ENCODE measurements around the gene DCST1.

DNA sequence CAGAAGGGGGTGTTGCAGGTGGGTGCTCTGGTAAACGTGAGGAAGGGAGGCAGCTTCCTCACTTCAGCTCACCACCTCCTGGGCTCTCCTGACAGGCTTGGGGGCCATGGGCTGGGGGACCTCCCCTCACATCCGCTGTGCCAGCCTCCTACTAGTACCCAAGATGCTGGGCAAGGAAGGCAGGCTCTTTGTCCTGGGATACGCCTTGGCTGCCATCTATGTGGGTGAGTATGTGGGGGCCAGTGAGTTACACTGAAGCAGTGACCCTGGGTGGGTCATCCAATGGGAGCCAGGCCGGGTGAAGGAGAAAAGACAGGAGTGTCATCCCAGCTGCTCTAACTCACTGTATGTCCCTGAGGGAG, 5.7 kb downstream of the DCST1 start:
- TF ChIP-seq GLIS3 (CRISPR knock-in tag; IDR thresholded peaks at IDR 0.05) = no peak
- no peak for TF ChIP-seq ISL1 (CRISPR knock-in tag; IDR thresholded peaks at IDR 0.05)
- TF ChIP-seq ZNF565 (CRISPR knock-in tag; conservative IDR thresholded peaks at IDR 0.05; ENCODE audit: low read depth) = no peak
- no peak for TF ChIP-seq SNAI2 (CRISPR knock-in tag; IDR thresholded peaks at IDR 0.05)
- TF ChIP-seq, protein P1, sequence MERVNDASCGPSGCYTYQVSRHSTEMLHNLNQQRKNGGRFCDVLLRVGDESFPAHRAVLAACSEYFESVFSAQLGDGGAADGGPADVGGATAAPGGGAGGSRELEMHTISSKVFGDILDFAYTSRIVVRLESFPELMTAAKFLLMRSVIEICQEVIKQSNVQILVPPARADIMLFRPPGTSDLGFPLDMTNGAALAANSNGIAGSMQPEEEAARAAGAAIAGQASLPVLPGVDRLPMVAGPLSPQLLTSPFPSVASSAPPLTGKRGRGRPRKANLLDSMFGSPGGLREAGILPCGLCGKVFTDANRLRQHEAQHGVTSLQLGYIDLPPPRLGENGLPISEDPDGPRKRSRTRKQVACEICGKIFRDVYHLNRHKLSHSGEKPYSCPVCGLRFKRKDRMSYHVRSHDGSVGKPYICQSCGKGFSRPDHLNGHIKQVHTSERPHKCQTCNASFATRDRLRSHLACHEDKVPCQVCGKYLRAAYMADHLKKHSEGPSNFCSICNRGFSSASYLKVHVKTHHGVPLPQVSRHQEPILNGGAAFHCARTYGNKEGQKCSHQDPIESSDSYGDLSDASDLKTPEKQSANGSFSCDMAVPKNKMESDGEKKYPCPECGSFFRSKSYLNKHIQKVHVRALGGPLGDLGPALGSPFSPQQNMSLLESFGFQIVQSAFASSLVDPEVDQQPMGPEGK (CRISPR knock-in tag; IDR thresholded peaks at IDR 0.05; ENCODE audit: borderline replicate concordance) = no peak

Measured in SK-N-SH treated with all-trans-retinoic acid at 6 μM for 48 hours (cell line).